ENCODE results near the gene RYR1.
"Not testable (repeated sequence)": the region's sequence is repeated elsewhere in the genome, so short reads cannot be mapped to it uniquely, and the experiment has no call there.

The RYR1 gene

DNA sequence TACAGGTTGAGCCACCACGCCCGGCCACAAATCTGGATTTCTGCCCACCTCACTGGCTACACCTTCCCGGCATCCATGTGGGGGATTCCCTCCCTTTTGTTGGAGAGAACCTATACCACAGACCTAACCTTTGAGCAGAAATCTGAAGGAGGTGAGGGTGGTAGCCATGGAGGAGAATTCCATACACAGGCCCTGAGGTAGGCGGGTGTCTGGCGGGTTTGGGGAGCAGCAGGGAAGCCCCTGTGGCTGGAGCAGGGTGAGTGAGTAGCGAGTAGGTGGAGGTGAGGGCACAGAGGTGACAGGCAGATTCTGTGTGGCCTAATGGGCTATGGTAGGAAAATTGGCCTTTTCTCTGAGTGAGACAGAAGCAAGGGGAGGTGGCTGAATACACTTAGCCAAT is 196.1 kb downstream of the RYR1 start:
- Mint-ChIP-seq H3K27ac (no peak overlapping the region), H3K4me3 (no peak overlapping the region), H3K27me3 (no peaks in the 10 kb centered on the region), H3K9me3 (no peaks in the 10 kb centered on the region), H3K36me3 (ENCODE audit: low read depth) (peaks cover 94% of the 10 kb centered on the region), H3K4me1 (ENCODE audit: low read depth) (peaks cover 8% of the 10 kb centered on the region)
- intact Hi-C loops (cut with micrococcal nuclease): no loop called here

DNA sequence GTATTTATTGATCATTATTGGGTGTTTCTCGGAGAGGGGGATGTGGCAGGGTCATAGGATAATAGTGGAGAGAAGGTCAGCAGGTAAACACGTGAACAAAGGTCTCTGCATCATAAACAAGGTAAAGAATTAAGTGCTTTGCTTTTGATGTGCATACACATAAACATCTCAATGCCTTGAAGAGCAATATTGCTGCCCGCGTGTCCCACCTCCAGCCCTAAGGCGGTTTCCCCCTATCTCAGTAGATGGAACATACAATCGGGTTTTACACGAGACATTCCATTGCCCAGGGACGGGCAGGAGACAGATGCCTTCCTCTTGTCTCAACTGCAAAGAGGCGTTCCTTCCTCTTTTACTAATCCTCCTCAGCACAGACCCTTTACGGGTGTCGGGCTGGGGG is 197.8 kb downstream of the RYR1 start:
- H3K27ac Mint-ChIP-seq; H3K9me3 Mint-ChIP-seq; intact Hi-C loops (cut with micrococcal nuclease); H3K27me3 Mint-ChIP-seq; H3K4me3 Mint-ChIP-seq: not testable (repeated sequence)
- peaks cover 20% of the 10 kb centered on the region for H3K4me1 Mint-ChIP-seq (ENCODE audit: low read depth)
- H3K36me3 Mint-ChIP-seq (ENCODE audit: low read depth): peaks cover 94% of the 10 kb centered on the region

DNA sequence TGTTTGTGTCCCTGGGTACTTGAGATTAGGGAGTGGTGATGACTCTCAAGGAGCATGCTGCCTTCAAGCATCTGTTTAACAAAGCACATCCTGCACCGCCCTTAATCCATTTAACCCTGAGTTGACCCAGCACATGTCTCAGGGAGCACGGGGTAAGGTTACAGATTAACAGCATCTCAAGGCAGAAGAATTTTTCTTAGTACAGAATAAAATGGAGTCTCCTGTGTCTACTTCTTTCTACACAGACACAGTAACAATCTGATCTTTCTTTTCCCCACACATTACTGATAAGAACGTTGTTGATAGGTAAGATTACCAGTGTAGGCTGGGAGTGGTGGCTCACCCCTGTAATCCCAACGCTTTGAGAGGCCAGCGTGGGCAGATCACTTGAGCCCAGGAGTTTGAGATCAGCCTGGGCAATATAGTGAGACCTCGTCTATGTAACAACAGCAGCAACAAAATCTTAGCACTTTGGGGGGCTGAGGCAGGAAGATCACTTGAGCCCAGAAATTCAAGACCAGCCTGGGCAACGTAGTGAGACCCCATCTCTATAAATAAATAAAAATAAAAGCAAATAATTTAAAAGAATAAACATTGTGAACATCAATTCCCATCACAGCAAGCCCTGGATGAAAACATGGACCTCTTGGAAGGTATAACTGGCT is 198.5 kb downstream of the RYR1 start:
- H3K9me3 Mint-ChIP-seq; H3K27me3 Mint-ChIP-seq; intact Hi-C loops (cut with micrococcal nuclease); H3K27ac Mint-ChIP-seq; H3K4me3 Mint-ChIP-seq: not testable (repeated sequence)
- Mint-ChIP-seq H3K4me1 (ENCODE audit: low read depth) (peaks cover 25% of the 10 kb centered on the region), H3K36me3 (ENCODE audit: low read depth) (peaks cover 94% of the 10 kb centered on the region)

DNA sequence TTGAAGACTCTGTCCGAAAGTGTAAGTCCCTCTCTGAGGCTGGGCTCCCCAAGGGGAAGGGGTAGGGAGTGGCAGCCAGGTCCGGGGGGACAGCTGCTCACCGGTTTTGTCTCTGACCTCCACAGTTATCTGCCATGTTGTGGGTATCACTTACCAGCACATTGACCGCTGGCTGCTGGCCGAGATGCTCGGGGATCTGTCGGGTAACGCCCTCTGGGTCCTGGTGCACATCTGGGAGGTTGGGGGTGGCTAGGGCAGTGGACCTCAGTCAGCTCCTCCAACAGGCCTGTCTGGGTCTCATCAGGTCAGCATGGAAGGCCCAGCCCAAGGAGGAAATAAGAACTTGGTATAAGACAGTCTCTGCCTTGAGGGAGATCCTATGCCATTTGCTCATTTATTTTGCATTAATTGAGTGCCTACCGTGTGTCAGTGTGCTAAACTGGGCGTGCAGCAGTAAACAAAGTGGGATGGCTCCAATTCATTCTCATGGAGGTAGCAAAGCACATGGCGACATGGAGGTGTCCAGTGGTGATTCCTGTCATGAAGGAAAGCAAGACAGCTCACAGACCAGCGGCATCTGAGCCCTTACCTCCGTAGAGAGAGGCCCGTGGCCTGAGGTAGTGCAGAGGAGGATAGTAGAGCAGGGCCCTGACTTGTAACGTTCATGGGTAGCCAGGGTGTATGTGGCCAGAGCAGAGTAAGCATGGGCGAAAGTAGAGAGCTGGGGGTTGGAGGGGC is 199.2 kb downstream of the RYR1 start:
- H3K36me3 Mint-ChIP-seq (ENCODE audit: low read depth): peaks cover 94% of the 10 kb centered on the region
- H3K9me3 Mint-ChIP-seq: no peaks in the 10 kb centered on the region
- no peaks in the 10 kb centered on the region for H3K27me3 Mint-ChIP-seq
- H3K27ac Mint-ChIP-seq: no peak overlapping the region
- peaks cover 27% of the 10 kb centered on the region for H3K4me1 Mint-ChIP-seq (ENCODE audit: low read depth)
- H3K4me3 Mint-ChIP-seq: no peak overlapping the region
- intact Hi-C loops (cut with micrococcal nuclease): no loop called here

DNA sequence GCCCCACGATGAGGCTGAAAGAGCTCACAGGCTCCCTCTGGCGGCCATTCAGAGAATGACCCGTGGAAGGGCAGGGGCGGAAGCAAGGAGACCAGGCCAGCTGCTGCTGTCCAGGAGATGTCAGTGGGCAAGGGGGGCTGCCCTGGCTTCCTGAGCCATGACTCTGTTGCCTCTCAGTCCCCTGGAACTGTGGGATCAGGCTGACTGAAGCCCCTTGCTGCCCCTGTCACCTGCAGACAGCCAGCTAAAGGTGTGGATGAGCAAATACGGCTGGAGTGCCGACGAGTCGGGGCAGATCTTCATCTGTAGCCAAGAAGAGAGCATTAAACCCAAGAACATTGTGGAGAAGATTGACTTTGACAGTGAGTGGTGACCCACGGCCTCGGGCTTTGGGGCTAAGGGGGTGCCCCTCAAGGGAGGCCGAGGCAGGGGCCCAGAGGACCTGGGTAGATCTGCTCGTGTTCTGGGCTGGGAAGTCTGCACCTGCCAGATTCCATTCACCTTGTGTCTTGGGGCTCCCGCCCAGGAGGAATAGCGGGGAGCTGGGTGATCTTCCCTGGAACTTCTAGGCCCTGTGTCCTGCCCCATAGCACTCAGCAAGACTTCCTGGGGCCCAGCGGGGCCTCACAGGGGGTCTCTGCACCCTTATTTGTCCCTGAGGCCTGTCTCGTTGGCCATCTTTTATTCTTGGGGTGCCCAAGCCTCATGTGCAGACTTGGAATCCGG is 201.4 kb downstream of the RYR1 start:
- H3K4me1 Mint-ChIP-seq (ENCODE audit: low read depth): peaks cover 27% of the 10 kb centered on the region
- peak overlapping the region; percentile 35 for H3K27ac Mint-ChIP-seq
- no peak overlapping the region for H3K4me3 Mint-ChIP-seq
- no peaks in the 10 kb centered on the region for H3K27me3 Mint-ChIP-seq
- H3K36me3 Mint-ChIP-seq (ENCODE audit: low read depth): peaks cover 86% of the 10 kb centered on the region
- intact Hi-C loops (cut with micrococcal nuclease): loop anchor here (1.0 to 5.0 kb wide), 2 partner anchors 91 to 233 kb away; partner anchors contain the start of gene FAM98C
- no peaks in the 10 kb centered on the region for H3K9me3 Mint-ChIP-seq

DNA sequence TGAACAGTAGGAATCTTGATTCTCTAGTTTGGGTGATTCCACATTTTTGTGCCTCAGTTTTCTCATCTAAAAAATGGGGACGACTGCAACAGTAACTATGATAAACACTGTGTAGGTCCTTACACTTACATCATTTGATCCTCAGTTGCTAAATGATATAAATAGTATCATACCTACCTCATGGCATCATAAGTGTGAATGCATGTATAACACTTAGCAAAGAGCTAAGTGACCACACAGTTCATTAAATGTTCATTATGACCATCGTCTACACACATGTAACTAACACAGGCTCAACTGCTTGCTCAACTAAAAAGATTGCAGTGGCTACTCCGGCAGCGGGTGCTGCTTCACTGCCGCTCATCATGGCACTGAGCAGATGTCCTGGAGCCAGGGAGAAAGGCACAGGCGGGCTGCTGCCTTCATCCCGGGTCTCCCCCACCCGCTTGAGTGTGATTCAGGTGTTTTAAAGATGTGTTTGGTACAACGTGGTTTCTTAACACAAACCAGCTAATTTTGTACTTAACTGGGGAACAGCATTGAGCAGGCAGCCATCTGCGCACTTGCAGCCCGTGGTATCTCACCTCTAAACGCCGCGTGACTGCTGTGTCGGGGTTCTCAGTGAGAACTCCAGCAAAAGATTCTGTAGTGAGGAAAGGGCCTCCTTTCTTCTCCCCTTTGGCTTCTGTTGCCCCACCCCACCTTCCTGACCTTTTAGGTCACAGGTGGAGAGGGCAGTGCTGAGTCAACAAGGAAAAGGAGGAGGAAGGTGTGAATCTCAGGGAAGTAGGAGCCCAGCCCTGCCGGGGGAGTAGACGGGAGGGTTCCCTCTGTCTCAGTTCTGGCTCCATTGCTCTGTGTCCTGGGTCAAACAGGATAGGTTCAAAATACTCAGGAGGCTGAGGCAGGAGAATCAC is 202.2 kb downstream of the RYR1 start:
- Mint-ChIP-seq H3K4me3 (no peak overlapping the region), H3K27ac (no peak overlapping the region), H3K36me3 (ENCODE audit: low read depth) (peaks cover 78% of the 10 kb centered on the region), H3K9me3 (no peaks in the 10 kb centered on the region), H3K27me3 (no peaks in the 10 kb centered on the region), H3K4me1 (ENCODE audit: low read depth) (peaks cover 27% of the 10 kb centered on the region)
- intact Hi-C loops (cut with micrococcal nuclease): loop anchor here (5.0 kb wide), 1 partner anchor 233 kb away; the partner anchor contains the start of gene FAM98C

Data from dendritic cell treated with granulocyte-macrophage colony-stimulating factor and Interleukin-4, amounts not matched to agents 40 ng/mL and 50 ng/mL, for 4 days (primary cell).